ENCODE measurements around the gene STXBP3.

- no peak for TF ChIP-seq POLR2A (IDR thresholded peaks at IDR 0.05)
- TF ChIP-seq, protein P1, sequence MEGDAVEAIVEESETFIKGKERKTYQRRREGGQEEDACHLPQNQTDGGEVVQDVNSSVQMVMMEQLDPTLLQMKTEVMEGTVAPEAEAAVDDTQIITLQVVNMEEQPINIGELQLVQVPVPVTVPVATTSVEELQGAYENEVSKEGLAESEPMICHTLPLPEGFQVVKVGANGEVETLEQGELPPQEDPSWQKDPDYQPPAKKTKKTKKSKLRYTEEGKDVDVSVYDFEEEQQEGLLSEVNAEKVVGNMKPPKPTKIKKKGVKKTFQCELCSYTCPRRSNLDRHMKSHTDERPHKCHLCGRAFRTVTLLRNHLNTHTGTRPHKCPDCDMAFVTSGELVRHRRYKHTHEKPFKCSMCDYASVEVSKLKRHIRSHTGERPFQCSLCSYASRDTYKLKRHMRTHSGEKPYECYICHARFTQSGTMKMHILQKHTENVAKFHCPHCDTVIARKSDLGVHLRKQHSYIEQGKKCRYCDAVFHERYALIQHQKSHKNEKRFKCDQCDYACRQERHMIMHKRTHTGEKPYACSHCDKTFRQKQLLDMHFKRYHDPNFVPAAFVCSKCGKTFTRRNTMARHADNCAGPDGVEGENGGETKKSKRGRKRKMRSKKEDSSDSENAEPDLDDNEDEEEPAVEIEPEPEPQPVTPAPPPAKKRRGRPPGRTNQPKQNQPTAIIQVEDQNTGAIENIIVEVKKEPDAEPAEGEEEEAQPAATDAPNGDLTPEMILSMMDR (IDR thresholded peaks at IDR 0.05 in 4 of 5, conservative IDR thresholded peaks at IDR 0.05 in 1 of 5): no peak
These were observed 86.5 kb downstream of the STXBP3 start for GRCh38 chr1:108832929-108833328.
